GM06990 (cell line): ENCODE data around the gene ATL1.

Source experiments
- DNase-seq: peaks from one replicate; pipeline ENCODE4 v3.0.0-alpha.2; 2011; ENCODE audit not compliant: insufficient read length; ENCODE audit errors: extremely low read depth
- H3K27me3 ChIP-seq: replicated peaks from 2 replicates; pipeline ENCODE4 v1.6.0; 2011; ENCODE audit warnings: low read length; ENCODE audit not compliant: control insufficient read depth, insufficient read depth
- H3K36me3 ChIP-seq: 2 replicates; pipeline ENCODE4 v1.5.1; 2011; ENCODE audit warnings: low read length; ENCODE audit not compliant: control insufficient read depth, insufficient read depth
- H3K4me3 ChIP-seq: replicated peaks from 2 replicates; pipeline ENCODE4 v1.5.1; 2011; ENCODE audit warnings: low read depth, mild to moderate bottlenecking, control low read depth, low read length
- TF ChIP-seq, protein P1 (sequence below): IDR thresholded peaks from 2 replicates; pipeline ENCODE4 v1.5.1; 2011; ENCODE audit warnings: low read length, control low read depth, mild to moderate bottlenecking, inconsistent platforms; ENCODE audit not compliant: insufficient read depth, poor library complexity, severe bottlenecking

The ATL1 gene

GRCh38 chr14:50678163-50678562, 118.2 kb downstream of the ATL1 start:
- no peak overlapping the region for H3K4me3 ChIP-seq
- no peaks in the 10 kb centered on the region for H3K27me3 ChIP-seq
- TF ChIP-seq, protein P1, sequence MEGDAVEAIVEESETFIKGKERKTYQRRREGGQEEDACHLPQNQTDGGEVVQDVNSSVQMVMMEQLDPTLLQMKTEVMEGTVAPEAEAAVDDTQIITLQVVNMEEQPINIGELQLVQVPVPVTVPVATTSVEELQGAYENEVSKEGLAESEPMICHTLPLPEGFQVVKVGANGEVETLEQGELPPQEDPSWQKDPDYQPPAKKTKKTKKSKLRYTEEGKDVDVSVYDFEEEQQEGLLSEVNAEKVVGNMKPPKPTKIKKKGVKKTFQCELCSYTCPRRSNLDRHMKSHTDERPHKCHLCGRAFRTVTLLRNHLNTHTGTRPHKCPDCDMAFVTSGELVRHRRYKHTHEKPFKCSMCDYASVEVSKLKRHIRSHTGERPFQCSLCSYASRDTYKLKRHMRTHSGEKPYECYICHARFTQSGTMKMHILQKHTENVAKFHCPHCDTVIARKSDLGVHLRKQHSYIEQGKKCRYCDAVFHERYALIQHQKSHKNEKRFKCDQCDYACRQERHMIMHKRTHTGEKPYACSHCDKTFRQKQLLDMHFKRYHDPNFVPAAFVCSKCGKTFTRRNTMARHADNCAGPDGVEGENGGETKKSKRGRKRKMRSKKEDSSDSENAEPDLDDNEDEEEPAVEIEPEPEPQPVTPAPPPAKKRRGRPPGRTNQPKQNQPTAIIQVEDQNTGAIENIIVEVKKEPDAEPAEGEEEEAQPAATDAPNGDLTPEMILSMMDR: no peak

DNA sequence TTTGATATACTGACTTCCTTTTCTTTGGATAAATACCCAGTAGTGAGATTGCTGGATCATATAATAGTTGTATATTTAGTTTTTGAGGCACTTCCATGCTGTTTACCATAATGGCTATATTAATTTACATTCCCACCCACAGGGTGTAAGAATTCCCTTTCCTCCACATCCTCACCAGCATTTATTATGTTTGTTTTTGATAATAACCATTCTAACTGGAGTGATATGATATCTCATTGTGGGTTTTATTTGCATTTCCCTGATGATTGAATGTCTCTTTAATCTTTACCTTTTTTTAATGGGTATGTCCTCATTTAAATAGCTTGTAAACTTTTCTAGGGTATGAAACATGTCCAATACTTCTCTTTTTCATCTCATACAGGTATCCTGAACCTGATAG, 119.7 kb downstream of the ATL1 start:
- TF ChIP-seq, protein P1: no peak
- no peak for DNase-seq
- Histone ChIP-seq H3K27me3 (no peaks in the 10 kb centered on the region), H3K36me3 (no peaks in the 10 kb centered on the region), H3K4me3 (no peak overlapping the region)

More at GRCh38 chr14:50678163-50678562, 118.2 kb downstream of the ATL1 start:
- H3K36me3 ChIP-seq: no peaks in the 10 kb centered on the region
- DNase-seq: no peak
